Activated T-cell treated with anti-CD3 and anti-CD28 coated beads, Interleukin-2, amount 50 U/mL, for 4 hours (primary cell): ENCODE data around the gene SH3GL3. TPM values are rescaled to one million over a fixed set of nuclear protein-coding genes. Genes with fewer than 3 reads are reported as not detected.

Source experiments
- ATAC-seq, 2 donors: fragments of 200-7000 bp; cut with Tn5 transposase; one replicate each; pipeline ENCODE4 v1.10.0; 2021
- DNase-seq: peaks from one replicate; pipeline ENCODE4 v3.0.0-alpha.2; 2020
- H3K27me3 Mint-ChIP-seq: one replicate; pipeline ENCODE4 v1.8.0; 2021; ENCODE audit warnings: low read depth, mixed read lengths
- H3K36me3 Mint-ChIP-seq: one replicate; pipeline ENCODE4 v1.8.0; 2022; ENCODE audit warnings: mixed read lengths; ENCODE audit not compliant: insufficient read depth
- H3K4me1 Mint-ChIP-seq: one replicate; pipeline ENCODE4 v1.8.0; 2021; ENCODE audit warnings: low read depth, mixed read lengths
- H3K4me3 Mint-ChIP-seq: one replicate; pipeline ENCODE4 v1.8.0; 2021; ENCODE audit warnings: mild to moderate bottlenecking, moderate library complexity, mixed read lengths
- H3K9me3 Mint-ChIP-seq: one replicate; pipeline ENCODE4 v1.8.0; 2021; ENCODE audit warnings: mixed read lengths
- total RNA-seq, 3 donors: library from RNA; stranded (reverse); gene quantifications; one replicate each; pipeline ENCODE4 v1.2.1, GENCODE V29; 2021

SH3GL3 gene
- total RNA-seq, 3 donors from 2014 or later = not detected

- Mint-ChIP-seq H3K27me3 (peaks cover 2% of the 10 kb centered on the region), H3K36me3 (no peaks in the 10 kb centered on the region), H3K4me1 (no peaks in the 10 kb centered on the region), H3K9me3 (no peaks in the 10 kb centered on the region), H3K4me3 (no peak overlapping the region)
- DNase-seq (no peak), ATAC-seq (no peak)
Measured at GRCh38 chr15:83504365-83504764, 57.2 kb downstream of the SH3GL3 start.

- H3K4me1 Mint-ChIP-seq = no peaks in the 10 kb centered on the region
- DNase-seq (no peak), ATAC-seq (no peak)
- H3K9me3 Mint-ChIP-seq = no peaks in the 10 kb centered on the region
- H3K36me3 Mint-ChIP-seq = no peaks in the 10 kb centered on the region
- peaks cover 2% of the 10 kb centered on the region for H3K27me3 Mint-ChIP-seq
- no peak overlapping the region for H3K4me3 Mint-ChIP-seq
Measured at GRCh38 chr15:83510001-83510400, 62.9 kb downstream of the SH3GL3 start.

- Mint-ChIP-seq H3K9me3 (no peaks in the 10 kb centered on the region), H3K27me3 (peaks cover 2% of the 10 kb centered on the region), H3K4me1 (no peaks in the 10 kb centered on the region), H3K4me3 (no peak overlapping the region), H3K36me3 (no peaks in the 10 kb centered on the region)
- ATAC-seq = no peak
- no peak for DNase-seq
Measured at GRCh38 chr15:83512459-83512858, 65.3 kb downstream of the SH3GL3 start.

- Mint-ChIP-seq H3K4me1 (no peaks in the 10 kb centered on the region), H3K4me3 (no peak overlapping the region), H3K9me3 (peaks cover 3% of the 10 kb centered on the region), H3K27me3 (peaks cover 2% of the 10 kb centered on the region), H3K36me3 (no peaks in the 10 kb centered on the region)
- ATAC-seq (no peak), DNase-seq (no peak)
Measured at GRCh38 chr15:83514584-83514983, 67.4 kb downstream of the SH3GL3 start.

GRCh38 chr15:83515164-83515563, 68.0 kb downstream of the SH3GL3 start:
- peaks cover 2% of the 10 kb centered on the region for H3K27me3 Mint-ChIP-seq
- ATAC-seq = no peak
- H3K4me3 Mint-ChIP-seq = no peak overlapping the region
- H3K4me1 Mint-ChIP-seq = no peaks in the 10 kb centered on the region
- DNase-seq = no peak
- H3K36me3 Mint-ChIP-seq = no peaks in the 10 kb centered on the region
- H3K9me3 Mint-ChIP-seq = peaks cover 3% of the 10 kb centered on the region

GRCh38 chr15:83516935-83517334, 69.8 kb downstream of the SH3GL3 start:
- no peak overlapping the region for H3K4me3 Mint-ChIP-seq
- no peak for ATAC-seq
- no peaks in the 10 kb centered on the region for H3K36me3 Mint-ChIP-seq
- H3K27me3 Mint-ChIP-seq = peaks cover 8% of the 10 kb centered on the region
- DNase-seq = no peak
- no peaks in the 10 kb centered on the region for H3K4me1 Mint-ChIP-seq
- peaks cover 3% of the 10 kb centered on the region for H3K9me3 Mint-ChIP-seq

GRCh38 chr15:83526319-83526718, 79.2 kb downstream of the SH3GL3 start:
- no peak overlapping the region for H3K4me3 Mint-ChIP-seq
- ATAC-seq (no peak), DNase-seq (no peak)
- H3K27me3 Mint-ChIP-seq = peaks cover 7% of the 10 kb centered on the region
- no peaks in the 10 kb centered on the region for H3K36me3 Mint-ChIP-seq
- H3K4me1 Mint-ChIP-seq = no peaks in the 10 kb centered on the region
- peaks cover 25% of the 10 kb centered on the region for H3K9me3 Mint-ChIP-seq

GRCh38 chr15:83533410-83533962, 86.3 kb downstream of the SH3GL3 start:
- no peaks in the 10 kb centered on the region for H3K36me3 Mint-ChIP-seq
- DNase-seq = no peak
- H3K27me3 Mint-ChIP-seq = no peaks in the 10 kb centered on the region
- no peaks in the 10 kb centered on the region for H3K4me1 Mint-ChIP-seq
- no peak overlapping the region for H3K4me3 Mint-ChIP-seq
- peaks cover 7% of the 10 kb centered on the region for H3K9me3 Mint-ChIP-seq
- no peak for ATAC-seq

- H3K9me3 Mint-ChIP-seq = no peaks in the 10 kb centered on the region
- H3K4me1 Mint-ChIP-seq = no peaks in the 10 kb centered on the region
Measured at GRCh38 chr15:83537606-83538005, 90.5 kb downstream of the SH3GL3 start.

GRCh38 chr15:83538682-83539081, 91.5 kb downstream of the SH3GL3 start:
- DNase-seq (no peak), ATAC-seq (no peak)
- peaks cover 6% of the 10 kb centered on the region for H3K9me3 Mint-ChIP-seq
- no peak overlapping the region for H3K4me3 Mint-ChIP-seq
- H3K36me3 Mint-ChIP-seq = no peaks in the 10 kb centered on the region
- H3K27me3 Mint-ChIP-seq = peaks cover 6% of the 10 kb centered on the region
- H3K4me1 Mint-ChIP-seq = no peaks in the 10 kb centered on the region

More at GRCh38 chr15:83537606-83538005, 90.5 kb downstream of the SH3GL3 start:
- ATAC-seq (no peak), DNase-seq (no peak)
- Mint-ChIP-seq H3K4me3 (no peak overlapping the region), H3K36me3 (no peaks in the 10 kb centered on the region), H3K27me3 (peaks cover 3% of the 10 kb centered on the region)

GRCh38 chr15:83545804-83546511, 98.8 kb downstream of the SH3GL3 start:
- H3K36me3 Mint-ChIP-seq = no peaks in the 10 kb centered on the region
- peaks cover 10% of the 10 kb centered on the region for H3K9me3 Mint-ChIP-seq
- H3K4me3 Mint-ChIP-seq = no peak overlapping the region
- DNase-seq (no peak), ATAC-seq (no peak)
- H3K4me1 Mint-ChIP-seq = no peaks in the 10 kb centered on the region
- peaks cover 7% of the 10 kb centered on the region for H3K27me3 Mint-ChIP-seq

GRCh38 chr15:83546512-83546888, 99.4 kb downstream of the SH3GL3 start:
- ATAC-seq = no peak
- H3K9me3 Mint-ChIP-seq = peaks cover 10% of the 10 kb centered on the region
- no peaks in the 10 kb centered on the region for H3K4me1 Mint-ChIP-seq
- no peak overlapping the region for H3K4me3 Mint-ChIP-seq
- no peak for DNase-seq
- H3K36me3 Mint-ChIP-seq = no peaks in the 10 kb centered on the region
- H3K27me3 Mint-ChIP-seq = peaks cover 7% of the 10 kb centered on the region

- no peak overlapping the region for H3K4me3 Mint-ChIP-seq
- peaks cover 7% of the 10 kb centered on the region for H3K27me3 Mint-ChIP-seq
- peaks cover 10% of the 10 kb centered on the region for H3K9me3 Mint-ChIP-seq
- H3K36me3 Mint-ChIP-seq = no peaks in the 10 kb centered on the region
- no peak for ATAC-seq
- no peak for DNase-seq
- no peaks in the 10 kb centered on the region for H3K4me1 Mint-ChIP-seq
Measured at GRCh38 chr15:83547168-83547567, 100.0 kb downstream of the SH3GL3 start.

GRCh38 chr15:83549623-83550022, 102.5 kb downstream of the SH3GL3 start:
- no peaks in the 10 kb centered on the region for H3K36me3 Mint-ChIP-seq
- no peaks in the 10 kb centered on the region for H3K9me3 Mint-ChIP-seq
- DNase-seq (no peak), ATAC-seq (no peak)
- no peaks in the 10 kb centered on the region for H3K4me1 Mint-ChIP-seq
- H3K27me3 Mint-ChIP-seq = peaks cover 8% of the 10 kb centered on the region
- no peak overlapping the region for H3K4me3 Mint-ChIP-seq

- Mint-ChIP-seq H3K36me3 (no peaks in the 10 kb centered on the region), H3K4me1 (no peaks in the 10 kb centered on the region), H3K9me3 (no peaks in the 10 kb centered on the region), H3K4me3 (no peak overlapping the region), H3K27me3 (peaks cover 7% of the 10 kb centered on the region)
- ATAC-seq (no peak), DNase-seq (no peak)
Measured at GRCh38 chr15:83554558-83554957, 107.4 kb downstream of the SH3GL3 start.
